ENCODE data around the gene PARVB. TPM values are rescaled to one million over a fixed set of nuclear protein-coding genes. Genes with fewer than 3 reads are reported as not detected.

Gene PARVB
- total and polyA plus RNA-seq, 4 experiments from 2014 or later, result 3.4 to 17.0 (median 9.8) TPM

DNA sequence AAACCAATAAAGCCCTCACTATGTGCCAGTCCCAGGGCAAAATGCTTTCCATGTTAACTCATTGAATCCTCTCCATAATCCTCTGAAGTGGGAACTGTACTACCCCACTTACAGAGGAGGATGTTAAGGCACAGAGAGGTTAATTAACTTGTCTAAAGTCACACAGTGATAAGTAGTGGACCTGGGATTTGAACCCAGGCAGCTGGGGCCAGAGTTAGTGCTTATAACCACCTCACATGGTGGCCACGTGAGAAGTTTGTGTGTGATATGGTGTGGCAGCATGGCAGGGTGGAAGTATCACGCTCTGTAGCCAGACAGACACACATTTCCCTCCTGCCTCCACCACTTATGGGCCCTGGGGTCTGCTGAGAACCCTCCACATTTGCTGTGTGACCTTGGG lies 173.2 kb downstream of the PARVB start:
- Histone ChIP-seq H3K27ac (ENCODE audit: low read depth, low read length) (no peak overlapping the region), H3K4me3 (ENCODE audit: low read length in 2 of 2) (no peak overlapping the region), H3K4me1 (ENCODE audit: insufficient read depth, low read length) (peaks cover 21% of the 10 kb centered on the region), H3K9me3 (ENCODE audit: control insufficient read depth in 1 of 2, low read length in 2 of 2) (no peaks in the 10 kb centered on the region), H3K27me3 (ENCODE audit: insufficient read depth, low read length) (no peaks in the 10 kb centered on the region), H3K36me3 (ENCODE audit: insufficient read depth, low read length) (peaks cover 13% of the 10 kb centered on the region)
- intact Hi-C loops (cut with micrococcal nuclease), result no loop called here
- DNase-seq, result no peak
- Mint-ChIP-seq H3K27me3 (no peaks in the 10 kb centered on the region), H3K9me3 (peaks cover 0 to 3% (median 0%) of the 10 kb centered on the region in 8 donors), H3K27ac (no peak overlapping the region), H3K4me1 (peaks cover 29 to 39% (median 33%) of the 10 kb centered on the region in 4 donors), H3K4me3 (no peak overlapping the region), H3K36me3 (peaks cover 43 to 48% of the 10 kb centered on the region in 2 donors)
- POLR2A ChIA-PET (ENCODE audit: partially characterized antibody), result no interaction called here
- CTCF ChIA-PET (ENCODE audit: partially characterized antibody), result no interaction called here

DNA sequence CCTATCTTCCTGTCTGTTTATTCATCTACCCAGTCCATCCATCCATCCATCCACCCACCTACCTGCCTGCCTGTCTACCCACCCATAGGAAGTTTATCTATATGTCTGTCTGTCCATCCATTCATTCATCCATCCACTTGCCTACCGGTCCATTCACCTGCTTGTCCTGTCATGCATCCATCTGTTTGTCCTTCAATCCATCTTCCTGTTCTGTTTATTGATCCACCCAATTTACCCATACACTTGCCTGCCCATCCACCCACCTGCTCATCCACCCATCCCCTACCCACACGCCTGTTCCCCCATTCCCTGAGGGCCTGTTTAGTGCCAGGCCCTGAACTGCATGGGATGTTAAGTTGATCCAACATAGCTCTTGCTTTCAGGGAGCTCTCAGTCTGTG lies 175.1 kb downstream of the PARVB start:
- peaks cover 2% of the 10 kb centered on the region for H3K4me1 ChIP-seq (ENCODE audit: insufficient read depth, low read length)
- H3K27ac ChIP-seq (ENCODE audit: low read depth, low read length), result no peak overlapping the region
- CTCF ChIA-PET (ENCODE audit: partially characterized antibody), result no interaction called here
- no peak overlapping the region for H3K4me3 ChIP-seq (ENCODE audit: low read length in 2 of 2)
- no peaks in the 10 kb centered on the region for H3K9me3 ChIP-seq (ENCODE audit: control insufficient read depth in 1 of 2, low read length in 2 of 2)
- peaks cover 0 to 1% (median 0%) of the 10 kb centered on the region in 8 donors for H3K9me3 Mint-ChIP-seq
- H3K27me3 Mint-ChIP-seq, result no peaks in the 10 kb centered on the region
- peaks cover 13% of the 10 kb centered on the region for H3K36me3 ChIP-seq (ENCODE audit: insufficient read depth, low read length)
- peaks cover 15 to 22% (median 17%) of the 10 kb centered on the region in 4 donors for H3K4me1 Mint-ChIP-seq
- intact Hi-C loops (cut with micrococcal nuclease), result no loop called here
- peak overlapping the region in 3 of 7 donors; percentile 53 to 84 (median 77) for H3K27ac Mint-ChIP-seq
- no peaks in the 10 kb centered on the region for H3K27me3 ChIP-seq (ENCODE audit: insufficient read depth, low read length)
- no peak overlapping the region for H3K4me3 Mint-ChIP-seq
- POLR2A ChIA-PET (ENCODE audit: partially characterized antibody), result no interaction called here
- no peak for DNase-seq
- H3K36me3 Mint-ChIP-seq, result peaks cover 48 to 53% of the 10 kb centered on the region in 2 donors

DNA sequence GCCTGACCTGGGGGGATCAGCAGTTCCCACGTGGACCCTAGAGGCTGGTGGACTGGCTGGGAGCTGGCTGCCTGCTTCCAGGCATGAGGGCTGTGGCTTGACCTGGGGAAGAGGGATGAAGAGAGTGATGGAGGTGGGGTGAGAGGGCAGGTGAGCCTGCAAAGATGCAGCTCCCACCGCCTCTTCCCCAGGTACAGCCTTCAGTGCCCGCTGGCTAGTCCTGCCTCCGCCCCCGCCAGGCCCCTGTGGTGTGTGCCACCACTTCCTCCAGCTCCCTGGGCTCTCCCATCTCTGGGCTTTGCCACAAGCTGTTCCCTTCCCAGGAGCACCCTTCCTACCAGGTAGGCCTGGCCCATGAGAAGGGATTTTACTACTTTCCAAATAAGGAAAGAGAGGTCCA lies 175.8 kb downstream of the PARVB start:
- no peak overlapping the region for H3K4me3 Mint-ChIP-seq
- ChIA-PET POLR2A (ENCODE audit: partially characterized antibody) (no interaction called here), CTCF (ENCODE audit: partially characterized antibody) (no interaction called here)
- no peak overlapping the region for H3K27ac ChIP-seq (ENCODE audit: low read depth, low read length)
- no peaks in the 10 kb centered on the region for H3K4me1 ChIP-seq (ENCODE audit: insufficient read depth, low read length)
- no peak for DNase-seq
- no peak overlapping the region for H3K27ac Mint-ChIP-seq
- peaks cover 8 to 17% (median 10%) of the 10 kb centered on the region in 4 donors for H3K4me1 Mint-ChIP-seq
- no peaks in the 10 kb centered on the region for H3K27me3 ChIP-seq (ENCODE audit: insufficient read depth, low read length)
- no peak overlapping the region for H3K4me3 ChIP-seq (ENCODE audit: low read length in 2 of 2)
- H3K36me3 ChIP-seq (ENCODE audit: insufficient read depth, low read length), result peaks cover 13% of the 10 kb centered on the region
- H3K9me3 ChIP-seq (ENCODE audit: control insufficient read depth in 1 of 2, low read length in 2 of 2), result no peaks in the 10 kb centered on the region
- peaks cover 41 to 54% of the 10 kb centered on the region in 2 donors for H3K36me3 Mint-ChIP-seq
- H3K9me3 Mint-ChIP-seq, result no peaks in the 10 kb centered on the region
- no peaks in the 10 kb centered on the region for H3K27me3 Mint-ChIP-seq
- intact Hi-C loops (cut with micrococcal nuclease), result no loop called here

DNA sequence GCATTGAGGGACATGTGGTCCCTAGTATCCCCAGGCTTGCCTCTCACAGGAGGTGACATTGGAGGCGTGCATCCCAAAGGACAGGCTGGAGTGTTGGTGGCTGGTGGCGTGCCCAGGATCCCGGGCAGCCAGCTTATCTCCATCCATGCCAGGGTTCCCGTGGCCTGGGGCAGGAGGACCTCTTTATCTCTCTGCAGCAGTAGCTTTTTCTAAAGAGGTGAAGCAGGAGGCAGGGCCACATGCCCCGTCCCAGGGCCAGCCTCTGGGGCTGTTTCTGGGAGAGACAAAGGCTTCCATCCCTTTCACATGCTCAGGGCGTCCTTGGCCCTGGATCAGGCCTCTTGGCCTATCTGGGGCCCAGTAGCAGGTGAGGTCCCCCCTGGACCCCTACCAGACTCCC lies 176.3 kb downstream of the PARVB start:
- no peaks in the 10 kb centered on the region for H3K9me3 Mint-ChIP-seq

DNA sequence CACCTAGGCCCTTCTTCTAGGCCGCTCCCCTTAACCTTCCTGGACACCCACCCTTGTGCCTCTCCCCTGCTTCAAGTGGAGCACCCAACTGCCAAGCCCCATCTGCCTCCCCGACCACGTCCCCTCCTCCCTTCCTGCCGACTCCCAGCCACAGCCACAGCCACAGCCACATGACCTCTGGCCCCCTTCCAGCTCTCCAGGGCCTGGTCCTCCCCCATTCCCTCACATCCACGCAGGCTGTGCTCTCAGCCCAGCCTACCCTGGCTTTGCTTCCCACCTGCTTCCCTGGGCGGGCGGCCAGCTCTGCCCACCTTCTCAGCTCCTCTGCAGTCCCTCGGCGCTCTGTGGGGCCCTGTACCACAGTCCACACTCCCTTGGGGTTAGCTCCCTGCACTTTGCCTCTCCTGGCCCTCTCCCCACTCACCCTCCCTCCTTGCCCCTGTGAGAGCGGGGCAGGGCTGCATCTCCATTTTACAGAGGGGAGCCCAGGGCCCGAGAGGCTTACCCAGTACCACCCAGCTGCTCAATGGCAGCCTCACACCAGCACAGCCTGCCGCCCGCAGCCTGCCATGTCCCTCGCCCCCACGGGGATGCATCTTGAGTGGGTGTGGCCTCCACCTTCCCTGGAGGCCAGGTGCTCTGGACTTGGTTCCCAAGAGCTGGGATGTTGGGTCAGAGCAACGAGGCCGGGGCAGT lies 176.9 kb downstream of the PARVB start:
- Mint-ChIP-seq H3K4me3 (no peak overlapping the region), H3K4me1 (peaks cover 8 to 13% (median 10%) of the 10 kb centered on the region in 4 donors), H3K27ac (peak overlapping the region in 3 of 7 donors; percentile 25 to 57 (median 30)), H3K9me3 (no peaks in the 10 kb centered on the region), H3K27me3 (no peaks in the 10 kb centered on the region), H3K36me3 (peaks cover 40 to 56% of the 10 kb centered on the region in 2 donors)
- ChIA-PET CTCF (ENCODE audit: partially characterized antibody) (interaction anchor here (1.4 kb wide), 1 partner anchor 208 kb away, joined by 3 read pairs; no protein-coding TSS in a partner anchor), POLR2A (ENCODE audit: partially characterized antibody) (interaction anchor here (1.0 kb wide), 1 partner anchor 20 kb away, joined by 3 read pairs; the partner anchor contains the start of gene PARVG)
- H3K9me3 ChIP-seq (ENCODE audit: control insufficient read depth in 1 of 2, low read length in 2 of 2), result no peaks in the 10 kb centered on the region
- H3K4me1 ChIP-seq (ENCODE audit: insufficient read depth, low read length), result no peaks in the 10 kb centered on the region
- intact Hi-C loops (cut with micrococcal nuclease), result no loop called here
- peaks cover 13% of the 10 kb centered on the region for H3K36me3 ChIP-seq (ENCODE audit: insufficient read depth, low read length)
- no peak for DNase-seq
- H3K27ac ChIP-seq (ENCODE audit: low read depth, low read length), result no peak overlapping the region
- H3K27me3 ChIP-seq (ENCODE audit: insufficient read depth, low read length), result no peaks in the 10 kb centered on the region
- H3K4me3 ChIP-seq (ENCODE audit: low read length in 2 of 2), result no peak overlapping the region

More for the DNA sequence above, 176.3 kb downstream of the PARVB start:
- no peak for DNase-seq
- H3K4me1 ChIP-seq (ENCODE audit: insufficient read depth, low read length), result no peaks in the 10 kb centered on the region
- no peaks in the 10 kb centered on the region for H3K9me3 ChIP-seq (ENCODE audit: control insufficient read depth in 1 of 2, low read length in 2 of 2)
- intact Hi-C loops (cut with micrococcal nuclease), result no loop called here
- no peak overlapping the region for H3K4me3 ChIP-seq (ENCODE audit: low read length in 2 of 2)
- H3K4me1 Mint-ChIP-seq, result peaks cover 8 to 13% (median 10%) of the 10 kb centered on the region in 4 donors
- H3K27me3 ChIP-seq (ENCODE audit: insufficient read depth, low read length), result no peaks in the 10 kb centered on the region
- H3K27me3 Mint-ChIP-seq, result no peaks in the 10 kb centered on the region
- H3K27ac Mint-ChIP-seq, result peak overlapping the region in 1 of 7 donors; percentile 66
- H3K36me3 Mint-ChIP-seq, result peaks cover 40 to 56% of the 10 kb centered on the region in 2 donors
- peaks cover 13% of the 10 kb centered on the region for H3K36me3 ChIP-seq (ENCODE audit: insufficient read depth, low read length)
- no peak overlapping the region for H3K27ac ChIP-seq (ENCODE audit: low read depth, low read length)
- H3K4me3 Mint-ChIP-seq, result no peak overlapping the region
- CTCF ChIA-PET (ENCODE audit: partially characterized antibody), result interaction anchor here (1.4 kb wide), 1 partner anchor 207 kb away, joined by 3 read pairs; no protein-coding TSS in a partner anchor
- POLR2A ChIA-PET (ENCODE audit: partially characterized antibody), result no interaction called here

DNA sequence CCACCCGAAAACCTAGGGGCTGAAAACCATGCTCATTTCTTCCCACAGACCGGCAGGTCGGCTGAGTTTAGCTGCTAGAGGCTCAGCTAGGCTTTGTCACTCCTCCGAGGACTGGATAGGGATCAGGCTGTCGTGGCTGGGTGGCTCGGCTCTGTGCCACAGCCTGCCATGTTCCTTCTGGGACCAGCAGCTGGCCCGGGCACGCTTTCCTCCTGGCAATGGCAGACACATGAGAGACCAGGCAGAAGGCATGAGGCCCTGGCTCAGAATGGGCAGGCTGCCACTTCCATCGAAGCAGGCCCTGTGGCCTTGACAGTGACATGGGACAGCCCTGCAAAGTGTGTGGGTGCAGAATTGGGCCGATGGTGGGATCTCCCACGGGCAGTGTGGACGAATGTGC lies 177.6 kb downstream of the PARVB start:
- Histone ChIP-seq H3K4me3 (ENCODE audit: low read length in 2 of 2) (no peak overlapping the region), H3K4me1 (ENCODE audit: insufficient read depth, low read length) (no peaks in the 10 kb centered on the region), H3K36me3 (ENCODE audit: insufficient read depth, low read length) (peaks cover 13% of the 10 kb centered on the region), H3K9me3 (ENCODE audit: control insufficient read depth in 1 of 2, low read length in 2 of 2) (no peaks in the 10 kb centered on the region), H3K27ac (ENCODE audit: low read depth, low read length) (no peak overlapping the region), H3K27me3 (ENCODE audit: insufficient read depth, low read length) (no peaks in the 10 kb centered on the region)
- intact Hi-C loops (cut with micrococcal nuclease), result no loop called here
- DNase-seq, result no peak
- Mint-ChIP-seq H3K36me3 (peaks cover 40 to 57% of the 10 kb centered on the region in 2 donors), H3K4me3 (no peak overlapping the region), H3K4me1 (peaks cover 8 to 13% (median 10%) of the 10 kb centered on the region in 4 donors), H3K27ac (peak overlapping the region in 1 of 7 donors; percentile 15), H3K27me3 (no peaks in the 10 kb centered on the region), H3K9me3 (no peaks in the 10 kb centered on the region)
- POLR2A ChIA-PET (ENCODE audit: partially characterized antibody), result interaction anchor here (1.0 kb wide), 1 partner anchor 21 kb away, joined by 3 read pairs; the partner anchor contains the start of gene PARVG
- CTCF ChIA-PET (ENCODE audit: partially characterized antibody), result no interaction called here

DNA sequence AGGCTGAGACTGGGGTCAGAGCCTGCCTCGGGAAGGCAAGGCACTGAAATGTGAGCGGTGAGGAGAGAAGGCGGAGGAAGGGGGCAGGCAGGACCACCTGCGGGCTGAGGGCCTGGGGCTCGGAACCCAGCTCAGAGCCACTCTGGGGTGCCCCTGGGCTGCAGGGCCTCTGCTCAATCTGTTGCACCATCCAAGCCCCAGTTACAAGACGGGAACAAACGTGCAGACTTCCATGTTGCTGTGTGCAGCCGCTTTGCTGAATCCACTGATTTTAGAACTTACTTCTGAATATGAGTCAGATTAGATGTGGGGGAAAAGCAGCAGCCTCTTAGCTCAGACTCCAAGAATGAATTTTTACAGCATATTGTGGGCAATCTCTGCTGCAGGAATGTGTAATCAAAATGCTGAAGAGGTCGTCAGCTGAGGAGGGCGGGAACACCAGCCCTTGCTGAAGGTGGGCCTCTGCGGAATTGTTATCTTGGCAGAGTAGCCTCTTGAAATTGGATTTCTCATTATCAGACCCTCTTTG lies 178.2 kb downstream of the PARVB start:
- Mint-ChIP-seq H3K27me3 (no peaks in the 10 kb centered on the region), H3K9me3 (no peaks in the 10 kb centered on the region), H3K4me3 (no peak overlapping the region), H3K27ac (no peak overlapping the region), H3K36me3 (peaks cover 40 to 57% of the 10 kb centered on the region in 2 donors), H3K4me1 (peaks cover 8 to 13% (median 10%) of the 10 kb centered on the region in 4 donors)
- no peak overlapping the region for H3K27ac ChIP-seq (ENCODE audit: low read depth, low read length)
- DNase-seq, result no peak
- POLR2A ChIA-PET (ENCODE audit: partially characterized antibody), result interaction anchor here (1.4 kb wide), 1 partner anchor 21 kb away, joined by 4 read pairs; the partner anchor contains the start of gene PARVG
- peaks cover 13% of the 10 kb centered on the region for H3K36me3 ChIP-seq (ENCODE audit: insufficient read depth, low read length)
- H3K27me3 ChIP-seq (ENCODE audit: insufficient read depth, low read length), result no peaks in the 10 kb centered on the region
- no peak overlapping the region for H3K4me3 ChIP-seq (ENCODE audit: low read length in 2 of 2)
- H3K4me1 ChIP-seq (ENCODE audit: insufficient read depth, low read length), result no peaks in the 10 kb centered on the region
- H3K9me3 ChIP-seq (ENCODE audit: control insufficient read depth in 1 of 2, low read length in 2 of 2), result no peaks in the 10 kb centered on the region
- intact Hi-C loops (cut with micrococcal nuclease), result no loop called here
- CTCF ChIA-PET (ENCODE audit: partially characterized antibody), result no interaction called here

All from CD4-positive, alpha-beta memory T cell (primary cell).